Sciatic nerve (tissue), 2 donors: ENCODE measurements around the gene COA1. TPM values are rescaled to one million over a fixed set of nuclear protein-coding genes. Genes with fewer than 3 reads are reported as not detected.
"Not testable (repeated sequence)": the region's sequence is repeated elsewhere in the genome, so short reads cannot be mapped to it uniquely, and the experiment has no call there.

Source experiments
- ATAC-seq: fragments of 200-7000 bp; cut with Tn5 transposase; one replicate; pipeline ENCODE4 v1.9.1; 2020; ENCODE audit warnings: mild to moderate bottlenecking, moderate library complexity
- DNase-seq: peaks from one replicate; pipeline ENCODE4 v3.0.0-alpha.2; 2020; ENCODE audit warnings: low spot score
- intact Hi-C: fragments of 100-400 bp; cut with DNase I; formaldehyde crosslinking; loops from one replicate; pipeline ENCODE4 v1.14.2; 2022
- total RNA-seq: library from RNA; stranded (reverse); fragmentation: NEBNext Ultra II Directional; extraction: Animal tissue kit (Norgen Biotek cat#: 25700); gene quantifications from one replicate; pipeline ENCODE4 v1.2.1, GENCODE V29; 2021
- donor health status: DM: no; HTN: no; CAD: no.
- donor health status: DM: no; HTN: no; CAD: no.

The COA1 gene
- total RNA-seq, 1 donor from 2014 or later, result 56.8 TPM

- ATAC-seq (no peak), DNase-seq (no peak)
- intact Hi-C loops, result no loop called here
Measured at GRCh38 chr7:43698460-43699255, 30.7 kb downstream of the COA1 start.

- ATAC-seq (no peak), DNase-seq (no peak)
- intact Hi-C loops, result no loop called here
Measured at GRCh38 chr7:43697690-43698089, 31.6 kb downstream of the COA1 start.

- ATAC-seq (no peak), DNase-seq (no peak)
- intact Hi-C loops, result no loop called here
Measured at GRCh38 chr7:43695365-43695764, 34.0 kb downstream of the COA1 start.

GRCh38 chr7:43694399-43694748 lies 34.9 kb downstream of the COA1 start:
- ATAC-seq, result no peak
- no peak for DNase-seq
- intact Hi-C loops, result no loop called here

GRCh38 chr7:43693687-43694398 lies 35.5 kb downstream of the COA1 start:
- DNase-seq (no peak), ATAC-seq (no peak)
- intact Hi-C loops, result no loop called here

GRCh38 chr7:43692582-43693373 lies 36.5 kb downstream of the COA1 start:
- no peak for ATAC-seq
- intact Hi-C loops, result no loop called here
- DNase-seq, result no peak

- intact Hi-C loops, result no loop called here
- ATAC-seq (no peak), DNase-seq (no peak)
Measured at GRCh38 chr7:43691611-43692010, 37.7 kb downstream of the COA1 start.

GRCh38 chr7:43689115-43689514 lies 40.2 kb downstream of the COA1 start:
- ATAC-seq (no peak), DNase-seq (no peak)
- intact Hi-C loops, result no loop called here

- DNase-seq, ATAC-seq, intact Hi-C loops: not testable (repeated sequence)
Measured at GRCh38 chr7:43687866-43688265, 41.5 kb downstream of the COA1 start.

GRCh38 chr7:43686991-43687390 lies 42.3 kb downstream of the COA1 start:
- no peak for ATAC-seq
- DNase-seq, result no peak
- intact Hi-C loops, result no loop called here

GRCh38 chr7:43680736-43681135 lies 48.6 kb downstream of the COA1 start:
- ATAC-seq (no peak), DNase-seq (no peak)
- intact Hi-C loops, result no loop called here

- intact Hi-C loops, result no loop called here
- DNase-seq, result no peak
- no peak for ATAC-seq
Measured at GRCh38 chr7:43679210-43680068, 49.9 kb downstream of the COA1 start.

GRCh38 chr7:43678315-43678714 lies 51.0 kb downstream of the COA1 start:
- no peak for DNase-seq
- intact Hi-C loops, result no loop called here
- no peak for ATAC-seq

- DNase-seq (no peak), ATAC-seq (no peak)
- intact Hi-C loops, result no loop called here
Measured at GRCh38 chr7:43677864-43678263, 51.5 kb downstream of the COA1 start.

GRCh38 chr7:43674559-43675436 lies 54.5 kb downstream of the COA1 start:
- DNase-seq (no peak), ATAC-seq (no peak)
- intact Hi-C loops, result no loop called here

GRCh38 chr7:43673243-43673976 lies 55.9 kb downstream of the COA1 start:
- ATAC-seq, intact Hi-C loops, DNase-seq: not testable (repeated sequence)

- intact Hi-C loops, result no loop called here
- no peak for DNase-seq
- peak; percentile 66 for ATAC-seq
Measured at GRCh38 chr7:43671521-43671920, 57.8 kb downstream of the COA1 start.
